ENCODE measurements around the gene RNU4-1. TPM values are rescaled to one million over a fixed set of nuclear protein-coding genes. Genes with fewer than 3 reads are reported as not detected.
"Not testable (repeated sequence)": the region's sequence is repeated elsewhere in the genome, so short reads cannot be mapped to it uniquely, and the experiment has no call there.

RNU4-1 gene
- total RNA-seq, 1 donor from 2014 or later, result 2,881 TPM

DNA sequence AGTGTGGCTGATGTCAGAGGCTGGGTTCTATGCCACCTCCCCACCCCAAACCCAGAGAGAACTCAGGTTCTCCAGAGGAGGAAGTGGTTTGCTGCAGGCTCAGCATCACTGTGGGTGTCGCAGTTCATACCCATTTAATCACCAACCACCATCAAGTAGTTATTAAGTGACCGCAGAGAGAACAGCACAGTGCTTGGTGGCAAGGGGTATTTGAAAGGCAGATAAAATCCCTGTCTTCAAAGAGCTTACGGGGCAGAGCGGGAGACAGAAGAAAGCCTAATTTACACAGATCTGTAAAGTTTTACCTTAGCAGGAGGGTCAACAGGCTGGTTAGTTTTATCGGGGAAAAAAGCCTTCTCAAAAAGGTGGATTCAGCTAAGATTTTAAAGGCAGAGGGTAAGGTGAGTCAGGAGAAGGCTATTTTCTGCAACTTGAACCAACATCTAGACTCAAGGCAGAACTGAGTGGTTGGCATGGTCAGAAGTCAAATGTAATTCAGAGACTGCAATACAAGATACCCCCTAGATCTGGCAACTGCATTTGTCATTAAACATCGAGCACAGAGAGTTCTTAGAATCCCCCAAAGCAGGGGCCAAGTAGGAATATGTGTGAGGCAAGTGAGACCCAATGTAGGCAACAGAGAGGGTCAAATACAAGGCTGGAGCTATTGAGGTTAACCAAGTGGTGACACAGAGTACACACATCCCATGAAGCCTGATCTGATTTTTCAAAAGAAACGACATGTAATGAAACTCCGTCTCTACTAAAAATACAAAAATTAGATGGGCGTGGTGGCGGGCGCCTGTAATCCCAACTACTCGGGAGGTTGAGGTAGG lies 40.7 kb downstream of the RNU4-1 start:
- H3K27me3 ChIP-seq (ENCODE audit: low read depth), result no peaks in the 10 kb centered on the region
- ATAC-seq (peak; percentile 57 to 78), DNase-seq (no peak)
- H3K27ac ChIP-seq, result peak overlapping the region; percentile 76
- intact Hi-C loops (cut with DNase I), result no loop called here
- peaks cover 96% of the 10 kb centered on the region for H3K4me1 ChIP-seq
- H3K36me3 ChIP-seq, result peaks cover 8% of the 10 kb centered on the region
- TF ChIP-seq, protein P1, sequence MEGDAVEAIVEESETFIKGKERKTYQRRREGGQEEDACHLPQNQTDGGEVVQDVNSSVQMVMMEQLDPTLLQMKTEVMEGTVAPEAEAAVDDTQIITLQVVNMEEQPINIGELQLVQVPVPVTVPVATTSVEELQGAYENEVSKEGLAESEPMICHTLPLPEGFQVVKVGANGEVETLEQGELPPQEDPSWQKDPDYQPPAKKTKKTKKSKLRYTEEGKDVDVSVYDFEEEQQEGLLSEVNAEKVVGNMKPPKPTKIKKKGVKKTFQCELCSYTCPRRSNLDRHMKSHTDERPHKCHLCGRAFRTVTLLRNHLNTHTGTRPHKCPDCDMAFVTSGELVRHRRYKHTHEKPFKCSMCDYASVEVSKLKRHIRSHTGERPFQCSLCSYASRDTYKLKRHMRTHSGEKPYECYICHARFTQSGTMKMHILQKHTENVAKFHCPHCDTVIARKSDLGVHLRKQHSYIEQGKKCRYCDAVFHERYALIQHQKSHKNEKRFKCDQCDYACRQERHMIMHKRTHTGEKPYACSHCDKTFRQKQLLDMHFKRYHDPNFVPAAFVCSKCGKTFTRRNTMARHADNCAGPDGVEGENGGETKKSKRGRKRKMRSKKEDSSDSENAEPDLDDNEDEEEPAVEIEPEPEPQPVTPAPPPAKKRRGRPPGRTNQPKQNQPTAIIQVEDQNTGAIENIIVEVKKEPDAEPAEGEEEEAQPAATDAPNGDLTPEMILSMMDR (IDR thresholded peaks at IDR 0.05), result no peak
- H3K9me3 ChIP-seq, result no peaks in the 10 kb centered on the region
- no peak overlapping the region for H3K4me3 ChIP-seq

DNA sequence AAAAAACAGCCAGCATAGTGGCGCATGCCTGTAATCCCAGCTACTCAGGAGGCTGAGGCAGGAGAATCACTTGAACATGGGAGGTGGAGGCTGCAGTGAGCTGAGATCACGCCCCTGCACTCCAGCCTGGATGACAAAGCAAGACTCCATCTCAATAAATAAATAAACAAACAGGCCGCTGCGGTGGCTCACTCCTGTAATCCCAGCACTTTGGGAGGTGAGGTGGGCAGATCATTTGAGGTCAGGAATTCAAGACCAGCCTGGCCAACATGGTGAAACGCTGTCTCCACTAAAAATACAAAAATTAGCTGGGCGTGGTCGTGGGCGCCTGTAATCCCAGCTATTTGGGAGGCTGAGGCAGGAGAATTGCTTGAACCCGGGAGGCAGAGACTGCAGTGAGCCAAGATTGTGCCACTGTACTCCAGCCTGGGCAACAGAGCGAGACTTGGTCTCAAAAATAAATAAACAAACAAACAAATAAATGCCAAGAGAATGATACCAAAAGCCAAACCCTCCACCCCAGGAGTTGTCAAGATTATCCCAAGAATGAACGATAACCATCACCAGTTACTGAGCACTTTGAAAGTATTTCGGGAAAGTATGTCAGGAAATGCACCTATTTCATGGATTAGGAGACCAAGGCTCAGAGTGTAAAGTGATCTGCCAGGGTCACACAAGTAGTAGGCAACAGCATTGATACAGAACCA lies 41.5 kb downstream of the RNU4-1 start:
- DNase-seq; H3K27me3 ChIP-seq (ENCODE audit: low read depth); H3K4me3 ChIP-seq; H3K9me3 ChIP-seq; intact Hi-C loops (cut with DNase I); H3K36me3 ChIP-seq; ATAC-seq: not testable (repeated sequence)
- Histone ChIP-seq H3K4me1 (peaks cover 96% of the 10 kb centered on the region), H3K27ac (peak overlapping the region; percentile 76)

DNA sequence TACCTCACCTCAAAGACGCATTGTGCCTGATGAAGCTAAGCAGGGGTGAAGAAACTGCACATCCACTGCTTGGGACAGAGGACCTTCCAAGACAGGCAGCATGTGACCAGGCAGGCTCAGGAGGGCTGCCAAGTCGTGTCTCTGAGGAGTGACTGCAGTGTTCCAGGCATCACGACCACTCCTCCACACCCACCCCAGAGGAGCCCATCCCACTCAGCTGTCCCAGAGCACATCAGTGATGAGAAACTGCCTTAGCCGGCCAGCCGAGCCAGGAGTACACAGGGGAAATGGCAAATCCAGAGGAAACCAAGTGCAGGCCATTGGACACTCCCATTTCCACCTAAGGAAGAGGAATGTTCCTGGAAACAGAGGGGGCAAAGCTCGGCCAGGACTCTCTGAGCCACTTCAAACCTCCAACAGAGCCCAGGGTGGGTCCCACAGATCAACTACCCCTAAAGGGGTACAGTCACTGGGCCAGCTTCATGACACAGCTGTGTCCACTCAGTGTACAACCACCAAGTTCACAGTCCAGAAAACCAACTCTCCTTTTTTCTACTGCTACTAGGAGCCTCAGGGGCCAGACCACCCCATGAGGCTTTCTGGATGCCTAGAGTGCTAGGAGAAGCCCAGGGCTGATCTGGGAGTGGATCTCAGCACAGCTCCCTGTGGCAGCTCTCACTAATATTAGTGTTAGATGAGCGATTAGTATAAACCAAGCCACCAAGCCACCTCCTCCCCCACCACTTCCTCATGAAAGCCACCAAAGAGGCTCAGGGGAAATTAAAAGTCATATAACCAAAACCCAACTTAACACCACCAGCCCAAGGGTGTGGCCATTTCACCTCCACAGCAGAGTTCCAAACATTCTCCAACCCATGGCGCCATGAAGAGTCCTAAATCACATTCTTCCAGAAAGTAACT lies 42.9 kb downstream of the RNU4-1 start:
- peaks cover 2% of the 10 kb centered on the region for H3K36me3 ChIP-seq
- DNase-seq, result no peak
- intact Hi-C loops (cut with DNase I), result no loop called here
- no peaks in the 10 kb centered on the region for H3K9me3 ChIP-seq
- TF ChIP-seq, protein P1 (IDR thresholded peaks at IDR 0.05), result no peak
- H3K27ac ChIP-seq, result peak overlapping the region; percentile 76
- H3K4me1 ChIP-seq, result peaks cover 95% of the 10 kb centered on the region
- peak overlapping the region; percentile 30 for H3K4me3 ChIP-seq
- peak; percentile 22 to 60 for ATAC-seq
- H3K27me3 ChIP-seq (ENCODE audit: low read depth), result no peaks in the 10 kb centered on the region

DNA sequence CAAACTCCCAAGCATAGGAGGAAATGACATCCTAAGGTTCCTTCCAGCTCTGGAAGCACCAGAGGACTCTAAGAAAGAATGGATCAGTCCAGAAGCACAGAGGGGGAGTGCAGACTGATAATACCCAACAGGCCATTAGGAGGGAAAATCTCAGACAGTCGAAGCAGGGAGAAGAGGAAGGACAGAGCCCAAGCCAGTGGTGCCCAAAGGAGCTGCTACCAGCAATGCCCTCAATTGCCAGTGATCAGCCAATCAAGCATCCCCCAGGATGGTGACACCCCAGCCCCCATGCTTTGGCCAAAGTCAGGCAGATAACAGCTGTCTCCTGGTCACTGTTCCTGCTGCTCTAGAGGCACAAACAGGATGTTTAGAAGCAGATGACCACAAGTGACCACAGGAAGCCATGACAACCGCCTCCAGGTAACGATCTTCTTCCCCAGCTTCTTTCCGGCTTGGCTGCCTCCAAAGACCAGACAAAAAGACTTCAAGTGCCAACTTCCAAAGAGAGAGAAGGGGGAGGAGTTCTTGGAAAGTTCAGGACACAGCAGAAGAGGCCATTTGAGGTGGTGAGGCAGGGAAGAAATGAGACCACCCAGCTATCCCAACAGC lies 43.7 kb downstream of the RNU4-1 start:
- Histone ChIP-seq H3K27me3 (ENCODE audit: low read depth) (no peaks in the 10 kb centered on the region), H3K9me3 (no peaks in the 10 kb centered on the region), H3K4me3 (peak overlapping the region; percentile 30), H3K27ac (peak overlapping the region; percentile 76), H3K4me1 (peaks cover 95% of the 10 kb centered on the region), H3K36me3 (no peaks in the 10 kb centered on the region)
- ATAC-seq (no peak), DNase-seq (no peak)
- intact Hi-C loops (cut with DNase I), result no loop called here
- TF ChIP-seq, protein P1 (IDR thresholded peaks at IDR 0.05), result no peak

DNA sequence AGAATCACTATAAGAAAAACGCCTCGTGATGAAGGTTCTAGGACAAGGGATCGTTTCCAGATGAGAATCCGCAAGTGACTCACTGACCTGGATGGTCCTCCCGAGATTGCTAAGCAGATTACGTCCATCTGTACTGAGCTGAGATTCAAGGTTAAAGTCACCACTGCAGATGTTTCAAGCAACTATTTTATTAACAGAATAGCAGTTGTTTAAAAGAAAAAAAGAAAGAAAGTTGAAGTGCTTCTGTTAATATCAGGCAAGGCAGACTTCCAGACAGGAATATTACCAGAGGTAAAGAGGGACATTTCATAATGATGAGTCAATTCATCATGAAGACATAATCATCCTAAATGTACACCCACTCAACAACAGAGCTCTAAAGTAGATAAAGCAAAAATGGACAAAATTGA lies 45.4 kb downstream of the RNU4-1 start:
- intact Hi-C loops (cut with DNase I), result no loop called here
- no peak overlapping the region for H3K4me3 ChIP-seq
- no peak for ATAC-seq
- H3K9me3 ChIP-seq, result no peaks in the 10 kb centered on the region
- H3K4me1 ChIP-seq, result peaks cover 91% of the 10 kb centered on the region
- DNase-seq, result no peak
- TF ChIP-seq, protein P1 (IDR thresholded peaks at IDR 0.05), result no peak
- peak overlapping the region; percentile 67 for H3K27ac ChIP-seq
- no peaks in the 10 kb centered on the region for H3K36me3 ChIP-seq
- H3K27me3 ChIP-seq (ENCODE audit: low read depth), result no peaks in the 10 kb centered on the region
